HepG2 (cell line): ENCODE measurements around the gene SOX8. TPM values are rescaled to one million over a fixed set of nuclear protein-coding genes. Genes with fewer than 3 reads are reported as not detected.

Source experiments
- ATAC-seq: fragments of 200-7000 bp; cut with Tn5 transposase; 3 replicates; pipeline ENCODE4 v1.9.1; 2020; ENCODE audit warnings: mild to moderate bottlenecking, moderate library complexity
- BruUV-seq: library from RNA; stranded (reverse); fragments of 400-500 nt; replicated peaks from 2 replicates; lab custom pipeline; 2021; lab: Mats Ljungman, UMichigan
- CTCF ChIA-PET: fragments of 300-600 bp; formaldehyde crosslinking; extraction: SDS; loops from one replicate; lab custom pipeline; 2021; ENCODE audit warnings: low total read pairs, inconsistent platforms, low intra/inter-chr PET ratio; lab: Yijun Ruan, JAX
- POLR2A ChIA-PET: fragments of 350-600 bp; sonication (Branson Sonifier 250); formaldehyde crosslinking; loops from one replicate; lab custom pipeline; 2020; ENCODE audit warnings: antibody characterized with exemption, inconsistent platforms; lab: Yijun Ruan, JAX
- DNase-seq: peaks from one replicate; pipeline ENCODE4 v3.0.0-alpha.2; 2015; ENCODE audit warnings: low spot score
- FAIRE-seq: peaks from 3 replicates; lab custom pipeline; 2011; peaks lifted over from hg19 to GRCh38; lab: Jason Lieb, UNC
- H2AFZ ChIP-seq: one replicate; pipeline ENCODE4 v1.6.1; 2011; ENCODE audit warnings: low read length, inconsistent platforms
- H3K27ac ChIP-seq: fragments of 300-600 bp; 3 replicates; pipeline ENCODE4 v1.8.0; 2011; ENCODE audit warnings: mixed run types, mild to moderate bottlenecking, mixed read lengths, low read length, inconsistent platforms; ENCODE audit not compliant: insufficient read depth; ENCODE audit errors: extremely low read length
- H3K27me3 ChIP-seq, 2 experiments: fragments of 200-600 bp in 1 of 2; 2 replicates in 1 of 2; 3 replicates in 1 of 2; pipeline versions ENCODE4 v1.6.0 to v1.8.0; 2011; ENCODE audit warnings: low read length in 2 of 2, mild to moderate bottlenecking in 2 of 2, moderate library complexity in 2 of 2, inconsistent platforms in 1 of 2; ENCODE audit not compliant: insufficient read depth in 2 of 2, control insufficient read depth in 1 of 2
- H3K36me3 ChIP-seq, 2 experiments: fragments of 200-600 bp in 1 of 2; replicated peaks in 1 of 2; 2 replicates in 1 of 2; 3 replicates in 1 of 2; pipeline versions ENCODE4 v1.5.1 to v1.8.0; 2011; ENCODE audit warnings: low read length in 2 of 2, inconsistent platforms in 1 of 2; ENCODE audit not compliant: insufficient read depth in 2 of 2, control insufficient read depth in 1 of 2
- H3K4me1 ChIP-seq: 2 replicates; pipeline ENCODE4 v1.5.1; 2012; ENCODE audit warnings: low read length, inconsistent platforms; ENCODE audit not compliant: insufficient read depth
- H3K4me2 ChIP-seq: 2 replicates; pipeline ENCODE4 v1.6.0; 2011; ENCODE audit warnings: low read depth, low read length, inconsistent platforms
- H3K4me3 ChIP-seq, 3 experiments: fragments of 200-600 bp in 1 of 3; sonication (generic), shearing (Covaris generic) in 1 of 3; replicated peaks in 1 of 3; 2 replicates each; pipeline ENCODE4 v1.5.1; 2011 to 2016; ENCODE audit warnings: low read length in 3 of 3, inconsistent platforms in 2 of 3, low read depth in 2 of 3, mild to moderate bottlenecking in 2 of 3, control low read depth in 1 of 3, mixed read lengths in 1 of 3; ENCODE audit not compliant: insufficient read depth in 1 of 3
- H3K79me2 ChIP-seq: one replicate; pipeline ENCODE4 v1.6.1; 2011; ENCODE audit warnings: low read length, inconsistent platforms; ENCODE audit not compliant: insufficient read depth
- H3K9ac ChIP-seq: 2 replicates; pipeline ENCODE4 v1.6.0; 2011; ENCODE audit warnings: mild to moderate bottlenecking, low read depth, low read length, inconsistent platforms; ENCODE audit not compliant: insufficient read depth
- H3K9me3 ChIP-seq: 2 replicates; pipeline ENCODE4 v1.5.1; 2012; ENCODE audit warnings: mild to moderate bottlenecking, low read length
- H4K20me1 ChIP-seq: 2 replicates; pipeline ENCODE4 v1.6.0; 2011; ENCODE audit warnings: inconsistent platforms, mild to moderate bottlenecking, low read length, moderate library complexity; ENCODE audit not compliant: insufficient read depth
- AGO2 ChIP-seq: fragments of 200-400 bp; formaldehyde crosslinking; optimal IDR thresholded peaks from 2 replicates; pipeline ENCODE3; 2017; ENCODE audit warnings: mild to moderate bottlenecking, low read depth, low read length, moderate library complexity
- CBX5 ChIP-seq: sonication (generic); formaldehyde crosslinking; IDR thresholded peaks from 2 replicates; pipeline ENCODE4 v1.4.0; 2020; ENCODE audit warnings: missing genetic modification reagents, borderline replicate concordance
- DR1 ChIP-seq: sonication (generic); formaldehyde crosslinking; IDR thresholded peaks from 2 replicates; pipeline ENCODE4 v1.8.0; 2021; ENCODE audit warnings: mild to moderate bottlenecking, missing genetic modification reagents, inconsistent platforms
- HIVEP1 ChIP-seq: sonication (generic); formaldehyde crosslinking; IDR thresholded peaks from 2 replicates; pipeline ENCODE4 v1.4.0; 2020; ENCODE audit warnings: mild to moderate bottlenecking, missing genetic modification reagents
- HNRNPLL ChIP-seq: fragments of 200-400 bp; formaldehyde crosslinking; IDR thresholded peaks from 2 replicates; pipeline ENCODE4 v1.6.1; 2017; ENCODE audit warnings: mild to moderate bottlenecking, low read depth, low read length; ENCODE audit not compliant: poor library complexity, severe bottlenecking
- JDP2 ChIP-seq: sonication (generic); formaldehyde crosslinking; IDR thresholded peaks from 2 replicates; pipeline ENCODE4 v1.8.1; 2022; ENCODE audit warnings: missing genetic modification reagents, borderline replicate concordance
- PLRG1 ChIP-seq: fragments of 450-650 bp; conservative IDR thresholded peaks from 2 replicates; pipeline ENCODE4 v1.6.1; 2016
- ZNF205 ChIP-seq: IDR thresholded peaks from 2 replicates; pipeline ENCODE4 v1.6.1; 2018; ENCODE audit warnings: missing biosample characterization, missing genetic modification reagents
- ZNF224 ChIP-seq: sonication (generic); formaldehyde crosslinking; IDR thresholded peaks from 2 replicates; pipeline ENCODE4 v1.5.0; 2020; ENCODE audit warnings: mild to moderate bottlenecking, missing genetic modification reagents
- WGBS: methylation state at CpG from one replicate; pipeline ENCODE4 v1.1.6; 2017; ENCODE audit warnings: low lambda C conversion rate; 5-methylcytosine and 5-hydroxymethylcytosine counted together
- in situ Hi-C: cut with HindIII; loops from 2 replicates; pipeline ENCODE4 v1.10.0; 2017; ENCODE audit warnings: low pct_unique_long_range_greater_than_20kb; ENCODE audit not compliant: extremely low pct_ligation_motif_present
- intact Hi-C: fragments of 100-400 bp; cut with micrococcal nuclease; formaldehyde crosslinking; loops from one replicate; pipeline ENCODE4 v1.10.0; 2022; ENCODE audit not compliant: unreplicated experiment
- polyA plus RNA-seq, 8 experiments: library from polyadenylated mRNA; depleted of rRNA in 3 of 8; stranded (reverse) in 7 of 8; unstranded in 1 of 8; fragments of >200 nt; fragmentation: Illumina TruSeq in 4 of 8; extraction: Trizol in 4 of 8; gene quantifications; 2 replicates each; pipeline versions ENCODE4 v1.2.1 to v1.2.3, GENCODE V29; 2011 to 2016; ENCODE audit warnings: low read depth in 4 of 8, missing spikeins in 1 of 8, mixed read lengths in 1 of 8; ENCODE audit not compliant: insufficient read depth in 1 of 8
- total RNA-seq, 5 experiments: library from RNA; depleted of rRNA; stranded (reverse); fragments of >200 nt; fragmentation: Illumina TruSeq; extraction: Trizol; gene quantifications; 2 replicates each; pipeline ENCODE4 v1.2.3, GENCODE V29; 2016; ENCODE audit warnings: low read depth in 1 of 5

Gene SOX8
- total and polyA plus RNA-seq, 2 of the 13 experiments (the other 11 are each of a cell fraction or from before 2014, with no cell fraction given), result 0.20 to 0.28 TPM

DNA sequence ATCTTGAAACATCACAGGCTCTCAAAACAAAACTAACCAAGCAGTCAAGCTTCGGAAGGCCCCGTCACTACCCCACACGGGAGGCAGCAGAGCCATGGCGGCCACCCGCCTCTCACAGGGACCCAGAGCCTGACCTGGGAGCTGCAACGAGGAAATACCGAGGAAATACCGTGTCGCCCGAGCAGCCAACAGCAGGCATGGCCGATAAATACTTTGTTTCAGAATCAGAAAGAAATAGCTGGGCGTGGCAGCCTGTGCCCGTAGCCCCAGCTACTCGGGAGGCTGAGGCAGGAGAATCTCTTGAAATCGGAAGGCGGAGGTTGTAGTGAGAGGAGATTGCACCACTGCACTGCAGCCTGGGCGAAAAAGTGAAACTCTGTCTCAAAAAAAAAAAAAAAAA is 17.7 kb upstream of the SOX8 start (continued):
- TF ChIP-seq JDP2 (CRISPR knock-in tag), result no peak
- TF ChIP-seq HNRNPLL, result no peak
- no peak for TF ChIP-seq PLRG1
- no peak for TF ChIP-seq ZNF224
- no peak for TF ChIP-seq DR1 (CRISPR knock-in tag)
- TF ChIP-seq ZNF205, result no peak
- TF ChIP-seq CBX5 (CRISPR knock-in tag), result no peak

DNA sequence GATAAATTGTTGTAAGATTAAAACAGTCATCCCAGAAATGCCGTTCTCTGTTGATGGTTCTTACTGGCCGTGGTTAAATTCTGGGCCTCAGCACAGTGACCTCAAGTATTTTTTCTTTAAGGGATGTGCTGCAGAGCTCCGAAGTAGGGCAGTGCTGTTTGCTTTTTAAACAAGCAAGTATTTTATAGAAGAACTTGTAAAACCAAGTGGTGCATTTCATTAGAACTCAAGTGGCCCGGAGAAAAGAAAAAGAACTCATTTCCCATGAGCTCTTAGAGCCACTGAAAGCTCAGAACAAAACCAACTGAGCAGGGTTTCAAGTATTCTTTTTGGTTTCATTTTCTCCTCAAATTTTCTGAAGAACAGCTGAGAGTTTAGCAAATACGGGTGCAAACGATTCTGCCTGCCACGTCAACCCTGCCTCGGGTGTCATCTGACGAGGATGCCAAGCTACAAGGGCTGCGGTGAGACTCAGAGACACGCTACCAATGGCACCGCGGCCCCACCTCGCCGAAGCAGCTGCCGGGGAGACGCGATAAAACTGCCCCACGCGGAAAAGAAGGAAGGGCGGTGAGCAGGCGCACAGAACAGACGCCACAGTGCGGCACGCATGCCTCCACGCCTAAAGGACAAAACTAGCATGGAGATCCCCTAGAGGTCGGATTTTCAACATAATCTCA is 17.1 kb upstream of the SOX8 start:
- H3K36me3 ChIP-seq, result 0 out of 5 replicates have a peak, but pooled peaks cover 0 to 1% of the 10 kb centered on the region in 2 experiments
- no peak overlapping the region for H3K4me3 ChIP-seq
- H3K4me1 ChIP-seq, result peaks cover 11% of the 10 kb centered on the region
- no peaks in the 10 kb centered on the region for H3K79me2 ChIP-seq
- ATAC-seq, result no peak
- FAIRE-seq, result no peak
- no peak overlapping the region for H3K9ac ChIP-seq
- no peaks in the 10 kb centered on the region for H3K27me3 ChIP-seq
- POLR2A ChIA-PET, result interaction anchor here (0.6 kb wide), 1 partner anchor 1186 kb away, joined by 3 read pairs; no protein-coding TSS in a partner anchor
- no peaks in the 10 kb centered on the region for H3K9me3 ChIP-seq
- CTCF ChIA-PET, result no interaction called here
- in situ Hi-C loops, result no loop called here
- DNase-seq, result no peak
- WGBS, result 95% methylated on average over 27 of the region's 27 CpGs
- no peak overlapping the region for H2AFZ ChIP-seq
- H3K27ac ChIP-seq, result no peak overlapping the region
- no peaks in the 10 kb centered on the region for H4K20me1 ChIP-seq
- peak; percentile 41 for TF ChIP-seq AGO2
- no peak for TF ChIP-seq HIVEP1 (CRISPR knock-in tag)
- TF ChIP-seq, all 625 proteins: peak for 1
- BruUV-seq, result no TSS peak
- no peak overlapping the region for H3K4me2 ChIP-seq
- intact Hi-C loops, result no loop called here
